ENCODE measurements around the gene GAB2.

GRCh38 chr11:78270971-78271370 is 146.6 kb downstream of the GAB2 start:
- no peak for TF ChIP-seq REST (IDR thresholded peaks at IDR 0.05; ENCODE audit: insufficient read depth in 1 of 2, low read depth in 2 of 2, low read length in 2 of 2)
- TF ChIP-seq TAF1 (IDR thresholded peaks at IDR 0.05; ENCODE audit: borderline replicate concordance, insufficient read depth, low read length), result no peak
- no peak for TF ChIP-seq POLR2AphosphoS5 (IDR thresholded peaks at IDR 0.05; ENCODE audit: low read depth, low read length)
